NCI-H82 treated with DMSO at 0.1 percent for 48 hours (cell line): Measurements from ENCODE around the gene CLASP1.
"Not testable (repeated sequence)": the region's sequence is repeated elsewhere in the genome, so short reads cannot be mapped to it uniquely, and the experiment has no call there.

Source experiments
- DNase-seq: peaks from one replicate; lab custom pipeline; 2025; ENCODE audit not compliant: unreplicated experiment; lab: John Stamatoyannopoulos, UW

Gene CLASP1

GRCh38 chr2:121333231-121333630, 316.0 kb downstream of the CLASP1 start:
- no peak for DNase-seq

- DNase-seq: not testable (repeated sequence)
Measured at GRCh38 chr2:121331324-121331723, 317.9 kb downstream of the CLASP1 start.

- no peak for DNase-seq
Measured at GRCh38 chr2:121330921-121331320, 318.3 kb downstream of the CLASP1 start.

GRCh38 chr2:121329786-121330185, 319.5 kb downstream of the CLASP1 start:
- no peak for DNase-seq

GRCh38 chr2:121326628-121327027, 322.6 kb downstream of the CLASP1 start:
- DNase-seq: no peak

GRCh38 chr2:121324601-121325000, 324.7 kb downstream of the CLASP1 start:
- DNase-seq: no peak

GRCh38 chr2:121321476-121321875, 327.8 kb downstream of the CLASP1 start:
- DNase-seq: no peak

GRCh38 chr2:121319941-121320340, 329.3 kb downstream of the CLASP1 start:
- DNase-seq: no peak

- DNase-seq: no peak
Measured at GRCh38 chr2:121316986-121317385, 332.3 kb downstream of the CLASP1 start.

- not testable (repeated sequence) for DNase-seq
Measured at GRCh38 chr2:121313701-121314100, 335.6 kb downstream of the CLASP1 start.

- DNase-seq: no peak
Measured at GRCh38 chr2:121309801-121310200, 339.5 kb downstream of the CLASP1 start.

GRCh38 chr2:121309323-121309722, 339.9 kb downstream of the CLASP1 start:
- DNase-seq: no peak

- DNase-seq: no peak
Measured at GRCh38 chr2:121307048-121307447, 342.2 kb downstream of the CLASP1 start.

- no peak for DNase-seq
Measured at GRCh38 chr2:121304941-121305340, 344.3 kb downstream of the CLASP1 start.

- DNase-seq: no peak
Measured at GRCh38 chr2:121303531-121304263, 345.6 kb downstream of the CLASP1 start.

GRCh38 chr2:121301190-121301589, 348.1 kb downstream of the CLASP1 start:
- not testable (repeated sequence) for DNase-seq

GRCh38 chr2:121298476-121298875, 350.8 kb downstream of the CLASP1 start:
- no peak for DNase-seq

- not testable (repeated sequence) for DNase-seq
Measured at GRCh38 chr2:121297866-121298265, 351.4 kb downstream of the CLASP1 start.

GRCh38 chr2:121297217-121297830, 351.9 kb downstream of the CLASP1 start:
- DNase-seq: peak; percentile 8

- no peak for DNase-seq
Measured at GRCh38 chr2:121295911-121296650, 353.2 kb downstream of the CLASP1 start.

GRCh38 chr2:121294881-121295840, 354.1 kb downstream of the CLASP1 start:
- DNase-seq: no peak
